K562 (cell line): ENCODE measurements around the gene SLC2A4RG. TPM values are rescaled to one million over a fixed set of nuclear protein-coding genes. Genes with fewer than 3 reads are reported as not detected.

Experiments
- CHD4 ChIP-seq: fragments of 200-600 bp; sonication (generic); IDR thresholded peaks from 3 replicates; pipeline ENCODE4 v1.6.1; 2012; ENCODE audit warnings: low read depth, mild to moderate bottlenecking, mixed read lengths, low read length, inconsistent platforms; ENCODE audit not compliant: insufficient read depth, insufficient replicate concordance, poor library complexity, severe bottlenecking
- HOXB6 ChIP-seq: fragments of 250-450 bp; sonication (Bioruptor Pico); IDR thresholded peaks from 2 replicates; pipeline ENCODE4 v1.5.1; 2022; ENCODE audit warnings: mild to moderate bottlenecking, borderline replicate concordance
- MCM7 ChIP-seq, 2 experiments: fragments of 450-650 bp; IDR thresholded peaks; 2 replicates each; pipeline ENCODE4 v1.6.1; 2016 to 2018
- MEIS2 ChIP-seq: fragments of 450-650 bp; IDR thresholded peaks from 2 replicates; pipeline ENCODE4 v1.6.1; 2014; ENCODE audit warnings: mild to moderate bottlenecking; ENCODE audit not compliant: partially characterized antibody
- NFXL1 ChIP-seq: fragments of 450-650 bp; formaldehyde crosslinking; IDR thresholded peaks from 2 replicates; pipeline ENCODE4 v1.4.0; 2021; ENCODE audit warnings: mild to moderate bottlenecking
- PHB ChIP-seq: fragments of 250-450 bp; sonication (Bioruptor Pico); IDR thresholded peaks from 2 replicates; pipeline ENCODE4 v1.5.0; 2021
- RHOXF2B ChIP-seq: fragments of 250-450 bp; sonication (Bioruptor Pico); conservative IDR thresholded peaks from 2 replicates; pipeline ENCODE4 v1.5.1; 2021
- SIN3A ChIP-seq, 2 experiments: fragments of 150-350 bp in 1 of 2; IDR thresholded peaks; 2 replicates each; pipeline ENCODE4 v1.6.1; 2011 to 2016; ENCODE audit warnings: borderline replicate concordance in 2 of 2, low read depth in 2 of 2, low read length in 2 of 2, mild to moderate bottlenecking in 2 of 2, moderate library complexity in 2 of 2; ENCODE audit not compliant: control insufficient read depth in 1 of 2
- SOX6 ChIP-seq: fragments of 450-650 bp; IDR thresholded peaks from 2 replicates; pipeline ENCODE4 v1.6.1; 2014; ENCODE audit warnings: mild to moderate bottlenecking
- SUPT5H ChIP-seq: fragments of 450-650 bp; IDR thresholded peaks from 2 replicates; pipeline ENCODE4 v1.6.1; 2016
- TEAD1 ChIP-seq, 2 experiments: fragments of 450-650 bp in 1 of 2; sonication (generic) in 1 of 2; formaldehyde crosslinking; IDR thresholded peaks; 2 replicates each; pipeline versions ENCODE4 v1.4.0 to v1.8.0; 2020 to 2022; ENCODE audit warnings: mild to moderate bottlenecking in 2 of 2, missing genetic modification reagents in 1 of 2
- ZNF282 ChIP-seq: sonication (generic); formaldehyde crosslinking; IDR thresholded peaks from 2 replicates; pipeline ENCODE4 v1.8.1; 2023; ENCODE audit warnings: missing genetic modification reagents
- ZNF75A ChIP-seq: fragments of 450-650 bp; formaldehyde crosslinking; IDR thresholded peaks from 2 replicates; pipeline ENCODE4 v1.4.0; 2020; ENCODE audit warnings: mild to moderate bottlenecking
- polyA plus RNA-seq, 8 experiments: library from polyadenylated mRNA; depleted of rRNA in 4 of 8; stranded (reverse) in 5 of 8; unstranded in 3 of 8; fragments of >200 nt; fragmentation: Nextera tagmentation in 2 of 8; fragmentation: Illumina TruSeq in 1 of 8; extraction: Ambion mirVana in 2 of 8; extraction: Trizol in 1 of 8; gene quantifications; 2 replicates each; pipeline versions ENCODE4 v1.2.1 to v1.2.3, GENCODE V29; 2011 to 2014; ENCODE audit warnings: inconsistent platforms in 1 of 8, missing spikeins in 1 of 8
- total RNA-seq, 7 experiments: library from RNA; depleted of rRNA in 6 of 7; stranded (reverse); fragments of >200 nt in 6 of 7; fragmentation: Illumina TruSeq in 2 of 7; extraction: Trizol in 2 of 7; gene quantifications; 2 replicates each; pipeline versions ENCODE4 v1.2.1 to v1.2.3, GENCODE V29; 2011 to 2021; ENCODE audit warnings: low replicate concordance in 1 of 7
- TF ChIP-seq, protein P1 (sequence below), 2 experiments: fragments of 150-350 bp in 1 of 2; IDR thresholded peaks; 2 replicates each; pipeline ENCODE4 v1.6.1; 2012 to 2016; ENCODE audit warnings: low read depth in 2 of 2, low read length in 2 of 2, mild to moderate bottlenecking in 1 of 2, moderate library complexity in 1 of 2
- TF ChIP-seq, protein P2 (sequence below): fragments of 450-650 bp; formaldehyde crosslinking; conservative IDR thresholded peaks from 2 replicates; pipeline ENCODE4 v1.4.0; 2022; ENCODE audit warnings: mild to moderate bottlenecking, missing genetic modification characterization
- TF ChIP-seq, protein P3 (sequence below), 3 experiments: IDR thresholded peaks in 2 of 3; conservative IDR thresholded peaks in 1 of 3; 2 replicates each; pipeline ENCODE4 v1.5.1; 2011 to 2012; ENCODE audit warnings: low read length in 3 of 3, mild to moderate bottlenecking in 3 of 3, control low read depth in 2 of 3, improper control_type of control experiment in 1 of 3, inconsistent platforms in 1 of 3, low read depth in 1 of 3, mixed read lengths in 1 of 3, moderate library complexity in 1 of 3; ENCODE audit not compliant: insufficient read depth in 2 of 3
- TF ChIP-seq, protein P4 (sequence below): IDR thresholded peaks from 2 replicates; pipeline ENCODE4 v1.6.1; 2014; ENCODE audit warnings: antibody characterized with exemption
- TF ChIP-seq, protein P5 (sequence below): fragments of 250-450 bp; sonication (Bioruptor Pico); IDR thresholded peaks from 2 replicates; pipeline ENCODE4 v1.8.0; 2021; ENCODE audit warnings: borderline replicate concordance, mild to moderate bottlenecking, moderate library complexity; ENCODE audit not compliant: poor library complexity, severe bottlenecking

SLC2A4RG gene
- total and polyA plus RNA-seq, 9 of the 15 experiments (the other 6 are each of a cell fraction or from before 2014, with no cell fraction given), result 0.34 to 97.3 (median 26.5) TPM

DNA sequence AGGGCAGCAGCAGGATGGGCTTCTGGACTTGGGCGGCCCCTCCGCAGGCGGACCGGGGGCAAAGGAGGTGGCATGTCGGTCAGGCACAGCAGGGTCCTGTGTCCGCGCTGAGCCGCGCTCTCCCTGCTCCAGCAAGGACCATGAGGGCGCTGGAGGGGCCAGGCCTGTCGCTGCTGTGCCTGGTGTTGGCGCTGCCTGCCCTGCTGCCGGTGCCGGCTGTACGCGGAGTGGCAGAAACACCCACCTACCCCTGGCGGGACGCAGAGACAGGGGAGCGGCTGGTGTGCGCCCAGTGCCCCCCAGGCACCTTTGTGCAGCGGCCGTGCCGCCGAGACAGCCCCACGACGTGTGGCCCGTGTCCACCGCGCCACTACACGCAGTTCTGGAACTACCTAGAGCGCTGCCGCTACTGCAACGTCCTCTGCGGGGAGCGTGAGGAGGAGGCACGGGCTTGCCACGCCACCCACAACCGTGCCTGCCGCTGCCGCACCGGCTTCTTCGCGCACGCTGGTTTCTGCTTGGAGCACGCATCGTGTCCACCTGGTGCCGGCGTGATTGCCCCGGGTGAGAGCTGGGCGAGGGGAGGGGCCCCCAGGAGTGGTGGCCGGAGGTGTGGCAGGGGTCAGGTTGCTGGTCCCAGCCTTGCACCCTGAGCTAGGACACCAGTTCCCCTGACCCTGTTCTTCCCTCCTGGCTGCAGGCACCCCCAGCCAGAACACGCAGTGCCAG, 42.8 kb upstream of the SLC2A4RG start, which contains the start of gene TNFRSF6B (continued):
- TF ChIP-seq, protein P1, sequence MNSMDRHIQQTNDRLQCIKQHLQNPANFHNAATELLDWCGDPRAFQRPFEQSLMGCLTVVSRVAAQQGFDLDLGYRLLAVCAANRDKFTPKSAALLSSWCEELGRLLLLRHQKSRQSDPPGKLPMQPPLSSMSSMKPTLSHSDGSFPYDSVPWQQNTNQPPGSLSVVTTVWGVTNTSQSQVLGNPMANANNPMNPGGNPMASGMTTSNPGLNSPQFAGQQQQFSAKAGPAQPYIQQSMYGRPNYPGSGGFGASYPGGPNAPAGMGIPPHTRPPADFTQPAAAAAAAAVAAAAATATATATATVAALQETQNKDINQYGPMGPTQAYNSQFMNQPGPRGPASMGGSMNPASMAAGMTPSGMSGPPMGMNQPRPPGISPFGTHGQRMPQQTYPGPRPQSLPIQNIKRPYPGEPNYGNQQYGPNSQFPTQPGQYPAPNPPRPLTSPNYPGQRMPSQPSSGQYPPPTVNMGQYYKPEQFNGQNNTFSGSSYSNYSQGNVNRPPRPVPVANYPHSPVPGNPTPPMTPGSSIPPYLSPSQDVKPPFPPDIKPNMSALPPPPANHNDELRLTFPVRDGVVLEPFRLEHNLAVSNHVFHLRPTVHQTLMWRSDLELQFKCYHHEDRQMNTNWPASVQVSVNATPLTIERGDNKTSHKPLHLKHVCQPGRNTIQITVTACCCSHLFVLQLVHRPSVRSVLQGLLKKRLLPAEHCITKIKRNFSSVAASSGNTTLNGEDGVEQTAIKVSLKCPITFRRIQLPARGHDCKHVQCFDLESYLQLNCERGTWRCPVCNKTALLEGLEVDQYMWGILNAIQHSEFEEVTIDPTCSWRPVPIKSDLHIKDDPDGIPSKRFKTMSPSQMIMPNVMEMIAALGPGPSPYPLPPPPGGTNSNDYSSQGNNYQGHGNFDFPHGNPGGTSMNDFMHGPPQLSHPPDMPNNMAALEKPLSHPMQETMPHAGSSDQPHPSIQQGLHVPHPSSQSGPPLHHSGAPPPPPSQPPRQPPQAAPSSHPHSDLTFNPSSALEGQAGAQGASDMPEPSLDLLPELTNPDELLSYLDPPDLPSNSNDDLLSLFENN (IDR thresholded peaks at IDR 0.05; ENCODE audit: low read depth in 2 of 2, low read length in 2 of 2), result no peak
- TF ChIP-seq SIN3A (IDR thresholded peaks at IDR 0.05; ENCODE audit: borderline replicate concordance in 2 of 2, control insufficient read depth in 1 of 2, low read depth in 2 of 2, low read length in 2 of 2), result no peak
- TF ChIP-seq MEIS2, result no peak
- no peak for TF ChIP-seq TEAD1 (CRISPR knock-in tag; IDR thresholded peaks at IDR 0.05)
- no peak for TF ChIP-seq PHB (CRISPR knock-in tag)
- no peak for TF ChIP-seq HOXB6 (CRISPR knock-in tag)
- TF ChIP-seq SUPT5H, result 0 out of 2 replicates have a peak, but pooled peaks have one; percentile 47
- TF ChIP-seq, protein P2, sequence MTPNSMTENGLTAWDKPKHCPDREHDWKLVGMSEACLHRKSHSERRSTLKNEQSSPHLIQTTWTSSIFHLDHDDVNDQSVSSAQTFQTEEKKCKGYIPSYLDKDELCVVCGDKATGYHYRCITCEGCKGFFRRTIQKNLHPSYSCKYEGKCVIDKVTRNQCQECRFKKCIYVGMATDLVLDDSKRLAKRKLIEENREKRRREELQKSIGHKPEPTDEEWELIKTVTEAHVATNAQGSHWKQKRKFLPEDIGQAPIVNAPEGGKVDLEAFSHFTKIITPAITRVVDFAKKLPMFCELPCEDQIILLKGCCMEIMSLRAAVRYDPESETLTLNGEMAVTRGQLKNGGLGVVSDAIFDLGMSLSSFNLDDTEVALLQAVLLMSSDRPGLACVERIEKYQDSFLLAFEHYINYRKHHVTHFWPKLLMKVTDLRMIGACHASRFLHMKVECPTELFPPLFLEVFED (CRISPR knock-in tag), result no peak
- TF ChIP-seq, protein P3, sequence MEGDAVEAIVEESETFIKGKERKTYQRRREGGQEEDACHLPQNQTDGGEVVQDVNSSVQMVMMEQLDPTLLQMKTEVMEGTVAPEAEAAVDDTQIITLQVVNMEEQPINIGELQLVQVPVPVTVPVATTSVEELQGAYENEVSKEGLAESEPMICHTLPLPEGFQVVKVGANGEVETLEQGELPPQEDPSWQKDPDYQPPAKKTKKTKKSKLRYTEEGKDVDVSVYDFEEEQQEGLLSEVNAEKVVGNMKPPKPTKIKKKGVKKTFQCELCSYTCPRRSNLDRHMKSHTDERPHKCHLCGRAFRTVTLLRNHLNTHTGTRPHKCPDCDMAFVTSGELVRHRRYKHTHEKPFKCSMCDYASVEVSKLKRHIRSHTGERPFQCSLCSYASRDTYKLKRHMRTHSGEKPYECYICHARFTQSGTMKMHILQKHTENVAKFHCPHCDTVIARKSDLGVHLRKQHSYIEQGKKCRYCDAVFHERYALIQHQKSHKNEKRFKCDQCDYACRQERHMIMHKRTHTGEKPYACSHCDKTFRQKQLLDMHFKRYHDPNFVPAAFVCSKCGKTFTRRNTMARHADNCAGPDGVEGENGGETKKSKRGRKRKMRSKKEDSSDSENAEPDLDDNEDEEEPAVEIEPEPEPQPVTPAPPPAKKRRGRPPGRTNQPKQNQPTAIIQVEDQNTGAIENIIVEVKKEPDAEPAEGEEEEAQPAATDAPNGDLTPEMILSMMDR (IDR thresholded peaks at IDR 0.05 in 2 of 3, conservative IDR thresholded peaks at IDR 0.05 in 1 of 3; ENCODE audit: insufficient read depth in 2 of 3, low read depth in 1 of 3, low read length in 3 of 3), result no peak
- TF ChIP-seq SOX6, result no peak
- TF ChIP-seq CHD4, result no peak
- TF ChIP-seq MCM7 (IDR thresholded peaks at IDR 0.05), result no peak
- no peak for TF ChIP-seq NFXL1 (CRISPR knock-in tag)
- TF ChIP-seq, protein P4, sequence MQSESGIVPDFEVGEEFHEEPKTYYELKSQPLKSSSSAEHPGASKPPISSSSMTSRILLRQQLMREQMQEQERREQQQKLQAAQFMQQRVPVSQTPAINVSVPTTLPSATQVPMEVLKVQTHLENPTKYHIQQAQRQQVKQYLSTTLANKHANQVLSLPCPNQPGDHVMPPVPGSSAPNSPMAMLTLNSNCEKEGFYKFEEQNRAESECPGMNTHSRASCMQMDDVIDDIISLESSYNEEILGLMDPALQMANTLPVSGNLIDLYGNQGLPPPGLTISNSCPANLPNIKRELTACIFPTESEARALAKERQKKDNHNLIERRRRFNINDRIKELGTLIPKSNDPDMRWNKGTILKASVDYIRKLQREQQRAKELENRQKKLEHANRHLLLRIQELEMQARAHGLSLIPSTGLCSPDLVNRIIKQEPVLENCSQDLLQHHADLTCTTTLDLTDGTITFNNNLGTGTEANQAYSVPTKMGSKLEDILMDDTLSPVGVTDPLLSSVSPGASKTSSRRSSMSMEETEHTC, result no peak
- no peak for TF ChIP-seq RHOXF2B
- no peak for TF ChIP-seq ZNF75A (CRISPR knock-in tag)
- TF ChIP-seq ZNF282 (CRISPR knock-in tag), result no peak
- TF ChIP-seq, protein P5, sequence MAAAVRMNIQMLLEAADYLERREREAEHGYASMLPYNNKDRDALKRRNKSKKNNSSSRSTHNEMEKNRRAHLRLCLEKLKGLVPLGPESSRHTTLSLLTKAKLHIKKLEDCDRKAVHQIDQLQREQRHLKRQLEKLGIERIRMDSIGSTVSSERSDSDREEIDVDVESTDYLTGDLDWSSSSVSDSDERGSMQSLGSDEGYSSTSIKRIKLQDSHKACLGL (CRISPR knock-in tag), result no peak
